ENCODE data around the gene IDUA. TPM values are rescaled to one million over a fixed set of nuclear protein-coding genes. Genes with fewer than 3 reads are reported as not detected.
"Not testable (repeated sequence)": the region's sequence is repeated elsewhere in the genome, so short reads cannot be mapped to it uniquely, and the experiment has no call there.

The IDUA gene
- total and polyA plus RNA-seq, 4 experiments from 2014 or later: 5.0 to 64.1 (median 38.7) TPM

DNA sequence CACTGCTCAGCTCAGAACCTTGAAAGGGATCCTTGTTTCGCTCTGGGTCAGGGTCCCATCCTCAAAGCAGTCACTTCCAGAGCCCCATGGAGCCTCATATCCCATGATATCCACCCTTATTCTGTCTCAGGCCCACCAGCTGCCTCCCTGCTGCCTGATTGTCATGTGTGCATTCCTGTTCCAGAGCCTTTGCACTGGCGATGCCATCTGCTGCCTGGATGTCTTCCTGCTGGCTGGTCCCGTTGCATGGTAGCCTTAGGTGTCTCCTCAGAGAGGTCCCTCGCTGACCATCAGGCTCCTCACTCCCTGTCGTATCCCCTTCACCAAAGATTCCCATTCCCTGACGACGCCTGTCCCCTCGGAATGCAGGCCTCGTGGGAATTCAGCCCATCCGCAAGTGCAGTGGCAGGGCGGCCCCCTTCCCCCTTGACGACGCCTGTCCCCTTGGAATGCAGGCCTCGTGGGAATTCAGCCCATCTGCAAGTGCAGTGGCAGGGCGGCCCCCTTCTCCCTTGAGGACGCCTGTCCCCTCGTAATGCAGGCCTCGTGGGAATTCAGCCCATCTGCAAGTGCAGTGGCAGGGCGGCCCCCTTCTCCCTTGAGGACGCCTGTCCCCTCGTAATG lies 12.5 kb downstream of the IDUA start:
- H3K4me1 Mint-ChIP-seq: peaks cover 0 to 13% (median 6%) of the 10 kb centered on the region in 4 donors
- ChIA-PET POLR2A (ENCODE audit: partially characterized antibody) (interaction anchor here (1.5 kb wide), 1 partner anchor 10 kb away, joined by 7 read pairs; no protein-coding TSS in a partner anchor), CTCF (ENCODE audit: partially characterized antibody) (interaction anchor here (1.1 kb wide), 1 partner anchor 257 kb away, joined by 6 read pairs; no protein-coding TSS in a partner anchor)
- H3K4me1 ChIP-seq (ENCODE audit: insufficient read depth, low read length): peaks cover 12% of the 10 kb centered on the region
- H3K27ac ChIP-seq (ENCODE audit: low read depth, low read length); H3K36me3 Mint-ChIP-seq; H3K4me3 ChIP-seq (ENCODE audit: low read length in 2 of 2); H3K27me3 ChIP-seq (ENCODE audit: insufficient read depth, low read length); H3K9me3 ChIP-seq (ENCODE audit: control insufficient read depth in 1 of 2, low read length in 2 of 2); H3K36me3 ChIP-seq (ENCODE audit: insufficient read depth, low read length); H3K9me3 Mint-ChIP-seq; H3K27ac Mint-ChIP-seq; intact Hi-C loops (cut with micrococcal nuclease): not testable (repeated sequence)
- H3K27me3 Mint-ChIP-seq: peaks cover 9 to 16% of the 10 kb centered on the region in 2 donors
- H3K4me3 Mint-ChIP-seq: peak overlapping the region in 1 of 8 donors; percentile 45
- DNase-seq: peak in 1 of 5 donors; percentile 30

GRCh38 chr4:999882-1000425 lies 13.1 kb downstream of the IDUA start:
- Mint-ChIP-seq H3K9me3 (peaks cover 0 to 1% (median 0%) of the 10 kb centered on the region in 8 donors), H3K36me3 (no peaks in the 10 kb centered on the region), H3K27me3 (peaks cover 12 to 16% of the 10 kb centered on the region in 2 donors), H3K4me1 (peaks cover 0 to 13% (median 6%) of the 10 kb centered on the region in 4 donors), H3K4me3 (peak overlapping the region in 1 of 8 donors; percentile 36), H3K27ac (no peak overlapping the region)
- Histone ChIP-seq H3K27ac (ENCODE audit: low read depth, low read length) (no peak overlapping the region), H3K27me3 (ENCODE audit: insufficient read depth, low read length) (peaks cover 6% of the 10 kb centered on the region), H3K4me1 (ENCODE audit: insufficient read depth, low read length) (peaks cover 12% of the 10 kb centered on the region), H3K9me3 (ENCODE audit: control insufficient read depth in 1 of 2, low read length in 2 of 2) (no peaks in the 10 kb centered on the region), H3K36me3 (ENCODE audit: insufficient read depth, low read length) (no peaks in the 10 kb centered on the region), H3K4me3 (ENCODE audit: low read length in 2 of 2) (no peak overlapping the region)
- ChIA-PET POLR2A (ENCODE audit: partially characterized antibody) (no interaction called here), CTCF (ENCODE audit: partially characterized antibody) (no interaction called here)
- intact Hi-C loops (cut with micrococcal nuclease): no loop called here
- DNase-seq: no peak

DNA sequence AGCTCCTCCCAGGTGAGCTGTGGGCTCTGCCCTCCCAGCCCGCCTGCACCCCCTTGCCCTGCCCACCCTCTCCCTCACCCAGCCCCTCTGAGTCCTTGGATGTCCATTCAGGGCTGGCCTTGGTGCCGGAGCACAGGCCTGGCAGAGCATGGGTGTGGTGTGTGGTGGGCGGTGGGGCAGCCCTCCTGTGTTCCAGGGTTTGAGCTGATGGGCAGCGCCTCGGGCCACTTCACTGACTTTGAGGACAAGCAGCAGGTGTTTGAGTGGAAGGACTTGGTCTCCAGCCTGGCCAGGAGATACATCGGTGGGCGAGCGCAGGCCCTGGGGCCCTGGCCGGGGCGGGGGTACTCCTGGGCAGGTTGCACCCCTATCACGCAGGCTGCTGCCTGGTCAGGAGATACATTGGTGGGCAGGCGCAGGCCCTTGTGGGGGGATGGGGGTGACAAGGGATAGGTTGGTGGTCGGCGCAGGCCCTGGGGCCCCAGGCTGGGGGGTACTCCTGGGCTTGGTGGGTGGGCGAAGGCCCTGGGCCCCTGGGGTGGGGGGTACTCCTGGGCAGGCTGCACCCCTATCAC lies 13.9 kb downstream of the IDUA start:
- H3K27me3 Mint-ChIP-seq: peaks cover 15 to 19% of the 10 kb centered on the region in 2 donors
- no peak overlapping the region for H3K27ac ChIP-seq (ENCODE audit: low read depth, low read length)
- peaks cover 12% of the 10 kb centered on the region for H3K4me1 ChIP-seq (ENCODE audit: insufficient read depth, low read length)
- peaks cover 6% of the 10 kb centered on the region for H3K27me3 ChIP-seq (ENCODE audit: insufficient read depth, low read length)
- intact Hi-C loops (cut with micrococcal nuclease): no loop called here
- POLR2A ChIA-PET (ENCODE audit: partially characterized antibody): no interaction called here
- no peak overlapping the region for H3K4me3 ChIP-seq (ENCODE audit: low read length in 2 of 2)
- peak overlapping the region in 1 of 8 donors; percentile 48 for H3K4me3 Mint-ChIP-seq
- CTCF ChIA-PET (ENCODE audit: partially characterized antibody): no interaction called here
- no peaks in the 10 kb centered on the region for H3K36me3 Mint-ChIP-seq
- no peak overlapping the region for H3K27ac Mint-ChIP-seq
- peaks cover 0 to 13% (median 6%) of the 10 kb centered on the region in 4 donors for H3K4me1 Mint-ChIP-seq
- peaks cover 0 to 1% (median 0%) of the 10 kb centered on the region in 8 donors for H3K9me3 Mint-ChIP-seq
- no peaks in the 10 kb centered on the region for H3K9me3 ChIP-seq (ENCODE audit: control insufficient read depth in 1 of 2, low read length in 2 of 2)
- DNase-seq: no peak
- H3K36me3 ChIP-seq (ENCODE audit: insufficient read depth, low read length): no peaks in the 10 kb centered on the region

GRCh38 chr4:1001561-1002130 lies 14.8 kb downstream of the IDUA start:
- Mint-ChIP-seq H3K27me3 (peaks cover 19 to 21% of the 10 kb centered on the region in 2 donors), H3K4me1 (peaks cover 0 to 13% (median 6%) of the 10 kb centered on the region in 4 donors), H3K27ac (peak overlapping the region in 1 of 7 donors; percentile 29), H3K9me3 (peaks cover 0 to 1% (median 0%) of the 10 kb centered on the region in 8 donors), H3K36me3 (no peaks in the 10 kb centered on the region), H3K4me3 (no peak overlapping the region)
- CTCF ChIA-PET (ENCODE audit: partially characterized antibody): no interaction called here
- POLR2A ChIA-PET (ENCODE audit: partially characterized antibody): no interaction called here
- Histone ChIP-seq H3K27ac (ENCODE audit: low read depth, low read length) (no peak overlapping the region), H3K4me3 (ENCODE audit: low read length in 2 of 2) (no peak overlapping the region), H3K9me3 (ENCODE audit: control insufficient read depth in 1 of 2, low read length in 2 of 2) (no peaks in the 10 kb centered on the region), H3K4me1 (ENCODE audit: insufficient read depth, low read length) (peaks cover 12% of the 10 kb centered on the region), H3K36me3 (ENCODE audit: insufficient read depth, low read length) (no peaks in the 10 kb centered on the region), H3K27me3 (ENCODE audit: insufficient read depth, low read length) (peaks cover 6% of the 10 kb centered on the region)
- no peak for DNase-seq
- intact Hi-C loops (cut with micrococcal nuclease): no loop called here

DNA sequence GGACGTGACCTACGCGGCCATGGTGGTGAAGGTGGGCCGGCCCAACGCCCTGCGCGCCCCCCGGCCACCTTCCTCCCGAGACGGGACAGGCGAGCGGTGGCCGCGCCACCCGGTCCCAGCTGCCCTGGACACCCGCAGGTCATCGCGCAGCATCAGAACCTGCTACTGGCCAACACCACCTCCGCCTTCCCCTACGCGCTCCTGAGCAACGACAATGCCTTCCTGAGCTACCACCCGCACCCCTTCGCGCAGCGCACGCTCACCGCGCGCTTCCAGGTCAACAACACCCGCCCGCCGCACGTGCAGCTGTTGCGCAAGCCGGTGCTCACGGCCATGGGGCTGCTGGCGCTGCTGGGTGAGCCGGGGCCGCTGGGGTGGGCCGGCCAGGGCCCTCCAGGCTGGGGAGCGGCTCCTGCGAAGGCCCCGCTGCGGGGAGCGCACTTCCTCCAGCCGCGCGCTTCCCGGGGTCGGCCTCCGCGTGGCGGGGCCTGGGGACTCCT lies 15.3 kb downstream of the IDUA start:
- peaks cover 6% of the 10 kb centered on the region for H3K27me3 ChIP-seq (ENCODE audit: insufficient read depth, low read length)
- no peaks in the 10 kb centered on the region for H3K36me3 ChIP-seq (ENCODE audit: insufficient read depth, low read length)
- no peaks in the 10 kb centered on the region for H3K9me3 ChIP-seq (ENCODE audit: control insufficient read depth in 1 of 2, low read length in 2 of 2)
- no peak for DNase-seq
- Mint-ChIP-seq H3K4me3 (no peak overlapping the region), H3K9me3 (peaks cover 0 to 5% (median 1%) of the 10 kb centered on the region in 8 donors), H3K27ac (no peak overlapping the region), H3K27me3 (peaks cover 21 to 24% of the 10 kb centered on the region in 2 donors), H3K4me1 (peaks cover 0 to 13% (median 6%) of the 10 kb centered on the region in 4 donors), H3K36me3 (no peaks in the 10 kb centered on the region)
- no peak overlapping the region for H3K4me3 ChIP-seq (ENCODE audit: low read length in 2 of 2)
- CTCF ChIA-PET (ENCODE audit: partially characterized antibody): no interaction called here
- H3K4me1 ChIP-seq (ENCODE audit: insufficient read depth, low read length): peaks cover 12% of the 10 kb centered on the region
- H3K27ac ChIP-seq (ENCODE audit: low read depth, low read length): no peak overlapping the region
- POLR2A ChIA-PET (ENCODE audit: partially characterized antibody): interaction anchor here (0.6 kb wide), 1 partner anchor 15 kb away, joined by 3 read pairs; no protein-coding TSS in a partner anchor
- intact Hi-C loops (cut with micrococcal nuclease): no loop called here

GRCh38 chr4:1002631-1003251 lies 15.9 kb downstream of the IDUA start:
- Histone ChIP-seq H3K27ac (ENCODE audit: low read depth, low read length) (no peak overlapping the region), H3K9me3 (ENCODE audit: control insufficient read depth in 1 of 2, low read length in 2 of 2) (no peaks in the 10 kb centered on the region), H3K4me3 (ENCODE audit: low read length in 2 of 2) (no peak overlapping the region), H3K36me3 (ENCODE audit: insufficient read depth, low read length) (no peaks in the 10 kb centered on the region), H3K4me1 (ENCODE audit: insufficient read depth, low read length) (peaks cover 11% of the 10 kb centered on the region), H3K27me3 (ENCODE audit: insufficient read depth, low read length) (peaks cover 6% of the 10 kb centered on the region)
- POLR2A ChIA-PET (ENCODE audit: partially characterized antibody): interaction anchor here (0.6 kb wide), 1 partner anchor 15 kb away, joined by 3 read pairs; no protein-coding TSS in a partner anchor
- no peak for DNase-seq
- intact Hi-C loops (cut with micrococcal nuclease): no loop called here
- Mint-ChIP-seq H3K4me3 (no peak overlapping the region), H3K36me3 (no peaks in the 10 kb centered on the region), H3K9me3 (peaks cover 0 to 7% (median 1%) of the 10 kb centered on the region in 8 donors), H3K27me3 (peaks cover 24 to 27% of the 10 kb centered on the region in 2 donors), H3K4me1 (peaks cover 0 to 12% (median 6%) of the 10 kb centered on the region in 4 donors), H3K27ac (no peak overlapping the region)
- CTCF ChIA-PET (ENCODE audit: partially characterized antibody): no interaction called here
